Psoas muscle (tissue), 8 donors: Measurements from ENCODE around the gene PARVB. TPM values are rescaled to one million over a fixed set of nuclear protein-coding genes. Genes with fewer than 3 reads are reported as not detected.
A peak's percentile ranks its signal among the peaks of the same experiment; 100 is the strongest.

Experiments used
- ATAC-seq, 4 donors: fragments of 200-7000 bp; cut with Tn5 transposase; one replicate each; pipeline ENCODE4 v1.9.1; 2020; ENCODE audit warnings: moderate library complexity in 3 of 4, mild to moderate bottlenecking in 2 of 4
- DNase-seq, 2 donors: peaks; one replicate each; pipeline ENCODE4 v3.0.0-alpha.2; 2020
- H3K27ac ChIP-seq: fragments of 200-600 bp; one replicate; pipeline ENCODE4 v1.8.0; 2022
- H3K27me3 ChIP-seq, 3 donors: fragments of 200-600 bp in 1 of 3; one replicate each; pipeline versions ENCODE4 v1.6.1 to v1.8.0; 2013 to 2022; ENCODE audit warnings: low read length in 2 of 3, mild to moderate bottlenecking in 2 of 3, moderate library complexity in 1 of 3; ENCODE audit not compliant: insufficient read depth in 3 of 3
- H3K36me3 ChIP-seq, 2 donors: fragments of 200-600 bp in 1 of 2; one replicate each; pipeline versions ENCODE4 v1.6.1 to v1.8.0; 2013 to 2022; ENCODE audit warnings: low read depth in 1 of 2, mild to moderate bottlenecking in 1 of 2, moderate library complexity in 1 of 2; ENCODE audit not compliant: insufficient read depth in 1 of 2
- H3K4me1 ChIP-seq: fragments of 200-600 bp; one replicate; pipeline ENCODE4 v1.8.0; 2022
- H3K4me3 ChIP-seq: fragments of 200-600 bp; one replicate; pipeline ENCODE4 v1.8.0; 2022; ENCODE audit warnings: mild to moderate bottlenecking
- H3K9me3 ChIP-seq: fragments of 200-600 bp; one replicate; pipeline ENCODE4 v1.8.0; 2022
- WGBS, 3 donors: extraction: QIAGEN DNeasy Blood & Tissue Kit; methylation state at CpG; one replicate each; pipeline versions ENCODE4 v1.1.6 to v1.1.7; 2013; 5-methylcytosine and 5-hydroxymethylcytosine counted together
- intact Hi-C, 2 donors: fragments of 100-400 bp; cut with DNase I; formaldehyde crosslinking; loops; one replicate each; pipeline versions ENCODE4 v1.11.0 to v1.14.2; 2022
- polyA plus RNA-seq, 3 donors: library from polyadenylated mRNA; stranded (reverse); fragments of 200-250 nt; gene quantifications; one replicate each; pipeline ENCODE4 v1.2.3, GENCODE V29; 2013
- total RNA-seq, 4 donors: library from RNA; stranded (reverse); fragmentation: NEBNext Ultra II Directional in 2 of 4; extraction: Animal tissue kit (Norgen Biotek cat#: 25700) in 2 of 4; gene quantifications; one replicate each; pipeline versions ENCODE4 v1.2.1 to v1.2.4, GENCODE V29; 2021 to 2023
- TF ChIP-seq, protein P1 (sequence below): fragments of 200-600 bp; IDR thresholded peaks from one replicate; pipeline ENCODE4 v1.8.0; 2022; ENCODE audit warnings: antibody characterized with exemption
- donor health status: healthy with polysubstance abuse.
- donor health status: DM: no; HTN: no; CAD: no; lungs with moderate emphysema.
- donor health status: Bipolar disorder and iron deficiency.
- donor health status: healthy.
- donor health status: DM: yes; HTN: yes; CAD: no.
- donor health status: DM: no; HTN: no; CAD: no.
- donor health status: DM: no; HTN: no; CAD: no.
- donor health status: DM: yes; HTN: yes; CAD: no.

The PARVB gene
- total and polyA plus RNA-seq, 7 donors, result 84.5 to 172 (median 103) TPM

DNA sequence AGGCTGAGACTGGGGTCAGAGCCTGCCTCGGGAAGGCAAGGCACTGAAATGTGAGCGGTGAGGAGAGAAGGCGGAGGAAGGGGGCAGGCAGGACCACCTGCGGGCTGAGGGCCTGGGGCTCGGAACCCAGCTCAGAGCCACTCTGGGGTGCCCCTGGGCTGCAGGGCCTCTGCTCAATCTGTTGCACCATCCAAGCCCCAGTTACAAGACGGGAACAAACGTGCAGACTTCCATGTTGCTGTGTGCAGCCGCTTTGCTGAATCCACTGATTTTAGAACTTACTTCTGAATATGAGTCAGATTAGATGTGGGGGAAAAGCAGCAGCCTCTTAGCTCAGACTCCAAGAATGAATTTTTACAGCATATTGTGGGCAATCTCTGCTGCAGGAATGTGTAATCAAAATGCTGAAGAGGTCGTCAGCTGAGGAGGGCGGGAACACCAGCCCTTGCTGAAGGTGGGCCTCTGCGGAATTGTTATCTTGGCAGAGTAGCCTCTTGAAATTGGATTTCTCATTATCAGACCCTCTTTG, 178.2 kb downstream of the PARVB start:
- Histone ChIP-seq H3K27me3 (peaks cover 0 to 16% (median 3%) of the 10 kb centered on the region in 3 donors), H3K27ac (no peak overlapping the region), H3K9me3 (no peaks in the 10 kb centered on the region), H3K4me1 (no peaks in the 10 kb centered on the region), H3K36me3 (no peaks in the 10 kb centered on the region), H3K4me3 (no peak overlapping the region)
- 75 to 85% (median 78%) methylated on average over 11 of the region's 11 CpGs for WGBS, 3 donors
- DNase-seq (no peak), ATAC-seq (no peak)
- TF ChIP-seq, protein P1, sequence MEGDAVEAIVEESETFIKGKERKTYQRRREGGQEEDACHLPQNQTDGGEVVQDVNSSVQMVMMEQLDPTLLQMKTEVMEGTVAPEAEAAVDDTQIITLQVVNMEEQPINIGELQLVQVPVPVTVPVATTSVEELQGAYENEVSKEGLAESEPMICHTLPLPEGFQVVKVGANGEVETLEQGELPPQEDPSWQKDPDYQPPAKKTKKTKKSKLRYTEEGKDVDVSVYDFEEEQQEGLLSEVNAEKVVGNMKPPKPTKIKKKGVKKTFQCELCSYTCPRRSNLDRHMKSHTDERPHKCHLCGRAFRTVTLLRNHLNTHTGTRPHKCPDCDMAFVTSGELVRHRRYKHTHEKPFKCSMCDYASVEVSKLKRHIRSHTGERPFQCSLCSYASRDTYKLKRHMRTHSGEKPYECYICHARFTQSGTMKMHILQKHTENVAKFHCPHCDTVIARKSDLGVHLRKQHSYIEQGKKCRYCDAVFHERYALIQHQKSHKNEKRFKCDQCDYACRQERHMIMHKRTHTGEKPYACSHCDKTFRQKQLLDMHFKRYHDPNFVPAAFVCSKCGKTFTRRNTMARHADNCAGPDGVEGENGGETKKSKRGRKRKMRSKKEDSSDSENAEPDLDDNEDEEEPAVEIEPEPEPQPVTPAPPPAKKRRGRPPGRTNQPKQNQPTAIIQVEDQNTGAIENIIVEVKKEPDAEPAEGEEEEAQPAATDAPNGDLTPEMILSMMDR, result no peak
- intact Hi-C loops, result loop anchor here in 1 of 2 donors (5.0 kb wide), 1 partner anchor 50 kb away; no protein-coding TSS in a partner anchor

DNA sequence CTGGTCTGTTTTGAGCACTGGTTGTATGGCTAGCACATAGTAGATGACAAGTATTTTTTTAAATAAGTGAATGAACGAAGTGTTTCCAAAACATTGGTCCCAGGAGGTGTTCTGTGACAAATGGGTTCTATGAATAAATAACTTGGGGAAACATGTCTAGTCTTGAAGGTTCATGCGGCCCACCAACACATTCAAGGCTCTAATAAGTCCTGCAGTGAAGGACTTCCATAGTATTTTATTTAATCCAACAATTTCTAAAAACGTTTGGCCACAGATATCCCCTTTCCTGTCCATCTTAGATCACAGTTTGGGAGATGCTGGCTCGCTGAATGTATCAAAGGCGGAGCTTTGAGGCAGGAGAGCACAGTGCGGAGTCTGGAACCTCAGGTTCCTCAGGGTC, 179.1 kb downstream of the PARVB start:
- Histone ChIP-seq H3K4me1 (no peaks in the 10 kb centered on the region), H3K27ac (no peak overlapping the region), H3K36me3 (no peaks in the 10 kb centered on the region), H3K9me3 (no peaks in the 10 kb centered on the region), H3K27me3 (peaks cover 0 to 16% (median 3%) of the 10 kb centered on the region in 3 donors), H3K4me3 (no peak overlapping the region)
- DNase-seq (no peak), ATAC-seq (no peak)
- 49 to 71% (median 49%) methylated on average over 6 of the region's 6 CpGs for WGBS, 3 donors
- TF ChIP-seq, protein P1, result no peak
- intact Hi-C loops, result loop anchor here in 1 of 2 donors (5.0 kb wide), 1 partner anchor 51 kb away; no protein-coding TSS in a partner anchor

DNA sequence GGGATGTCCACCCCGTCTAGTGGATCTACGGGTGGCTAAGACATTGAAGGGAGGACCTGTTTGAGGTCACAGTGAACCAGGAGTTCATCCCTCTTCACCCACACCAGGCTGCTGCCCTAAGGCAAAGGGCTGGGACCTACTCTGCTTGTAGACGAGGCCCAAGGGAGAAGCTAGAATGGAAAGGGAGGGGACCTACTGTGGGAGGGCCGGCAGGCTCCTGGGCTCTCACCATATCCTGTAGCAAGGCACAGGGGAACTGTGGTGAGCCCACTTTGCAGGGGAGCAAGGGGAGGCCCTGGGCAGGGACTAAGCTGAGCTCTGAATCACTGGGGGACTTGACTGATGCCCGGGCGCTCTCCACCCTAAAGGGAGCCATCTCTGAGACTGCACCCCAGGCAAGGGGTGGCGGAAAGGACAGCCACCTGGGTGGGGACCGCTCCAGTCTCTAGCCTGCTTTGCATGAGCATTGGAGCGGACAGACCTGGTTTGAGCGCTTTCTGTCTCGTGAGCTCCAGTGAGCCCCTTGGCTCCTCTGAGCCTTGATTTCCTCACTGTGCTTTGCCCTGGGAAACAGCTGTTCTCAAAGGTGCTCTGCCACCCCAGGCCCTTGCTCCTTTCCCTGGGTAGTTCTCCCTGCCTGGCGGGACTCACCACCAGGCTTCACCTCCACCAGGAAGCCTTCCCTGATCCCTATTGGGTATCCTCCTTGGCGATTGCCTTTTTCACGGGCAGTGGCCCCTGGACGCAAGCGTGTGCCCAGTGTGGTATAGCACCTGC, 180.8 kb downstream of the PARVB start:
- TF ChIP-seq, protein P1, result no peak
- WGBS, 3 donors, result 82 to 85% (median 82%) methylated on average over 16 of the region's 16 CpGs
- H3K9me3 ChIP-seq, result no peaks in the 10 kb centered on the region
- ATAC-seq (no peak), DNase-seq (no peak)
- H3K4me1 ChIP-seq, result no peaks in the 10 kb centered on the region
- peaks cover 0 to 14% (median 3%) of the 10 kb centered on the region in 3 donors for H3K27me3 ChIP-seq
- H3K27ac ChIP-seq, result no peak overlapping the region
- no peaks in the 10 kb centered on the region for H3K36me3 ChIP-seq
- H3K4me3 ChIP-seq, result no peak overlapping the region
- intact Hi-C loops, result loop anchor here in 1 of 2 donors (5.0 kb wide), 1 partner anchor 53 kb away; no protein-coding TSS in a partner anchor

DNA sequence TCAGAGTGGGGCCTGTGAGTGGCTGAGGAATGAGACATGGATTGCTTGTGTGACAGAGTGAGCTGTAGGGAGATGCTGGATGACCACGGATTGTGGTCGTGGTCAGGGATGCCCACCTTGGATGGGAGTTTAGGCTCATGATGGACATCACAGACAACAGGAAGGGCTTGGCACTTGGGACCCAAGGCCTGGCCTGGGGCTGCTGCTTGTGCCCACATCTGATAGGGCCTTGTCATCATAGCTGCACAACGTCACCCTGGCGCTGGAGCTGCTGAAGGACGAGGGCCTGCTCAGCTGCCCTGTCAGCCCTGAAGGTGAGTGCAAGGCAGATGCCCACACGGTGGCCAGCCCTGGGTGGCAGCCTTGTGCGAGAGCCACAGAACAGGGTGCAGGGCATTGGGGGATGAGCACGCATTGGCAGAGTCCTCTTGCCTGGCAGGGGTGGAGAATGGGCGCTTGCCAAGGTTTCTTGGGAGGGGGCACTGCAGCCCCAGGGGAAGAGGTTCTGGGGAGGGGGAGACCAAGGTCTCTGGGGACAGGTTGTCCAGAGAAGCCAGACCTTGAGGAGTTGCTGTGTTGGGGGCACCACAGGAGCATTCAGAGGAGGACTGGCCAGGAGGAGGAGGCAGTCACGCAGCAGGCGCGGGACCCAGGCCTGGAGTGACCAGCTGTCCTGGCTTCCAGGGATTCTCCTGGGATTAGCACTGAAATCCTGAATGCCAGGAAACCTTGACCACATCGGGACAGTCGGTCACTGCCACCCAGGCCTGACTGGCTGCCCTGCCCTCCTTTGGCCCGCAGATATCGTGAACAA, 181.6 kb downstream of the PARVB start:
- Histone ChIP-seq H3K9me3 (no peaks in the 10 kb centered on the region), H3K27ac (no peak overlapping the region), H3K4me1 (no peaks in the 10 kb centered on the region), H3K36me3 (no peaks in the 10 kb centered on the region), H3K4me3 (no peak overlapping the region), H3K27me3 (peaks cover 0 to 8% (median 3%) of the 10 kb centered on the region in 3 donors)
- intact Hi-C loops, result no loop called here
- TF ChIP-seq, protein P1, result no peak
- DNase-seq (no peak), ATAC-seq (peak in 2 of 4 donors; percentile 59 to 65)
- WGBS, 3 donors, result 46 to 49% (median 47%) methylated on average over 13 to 16 of the region's 16 CpGs
